B cell (primary cell): ENCODE data around the gene ZNF516. TPM values are rescaled to one million over a fixed set of nuclear protein-coding genes. Genes with fewer than 3 reads are reported as not detected.

Experiments
- ATAC-seq: fragments of 200-7000 bp; cut with Tn5 transposase; one replicate; pipeline ENCODE4 v1.10.0; 2021; ENCODE audit warnings: low read depth, mild to moderate bottlenecking, moderate number of reproducible peaks, moderate library complexity
- CTCF ChIA-PET: fragments of 350-600 bp; sonication (Branson Sonifier 250); formaldehyde crosslinking; loops from one replicate; lab custom pipeline; 2021; ENCODE audit warnings: antibody characterized with exemption, inconsistent platforms; lab: Charles Lee
- POLR2A ChIA-PET: fragments of 350-600 bp; sonication (Branson Sonifier 250); formaldehyde crosslinking; loops from one replicate; lab custom pipeline; 2021; ENCODE audit warnings: antibody characterized with exemption; lab: Charles Lee
- DNase-seq: peaks from one replicate; pipeline ENCODE4 v3.0.0; 2013
- H2AFZ ChIP-seq: 2 replicates; pipeline ENCODE4 v1.6.1; 2012; ENCODE audit warnings: mild to moderate bottlenecking, low read depth, low read length; ENCODE audit not compliant: insufficient read depth, poor library complexity, severe bottlenecking
- H3K27ac ChIP-seq, 2 donors: 1 replicate in 1 of 2; 2 replicates in 1 of 2; pipeline ENCODE4 v1.5.1; 2012 to 2013; ENCODE audit warnings: low read length in 2 of 2, mild to moderate bottlenecking in 2 of 2, moderate library complexity in 1 of 2
- H3K27me3 ChIP-seq, 4 experiments: fragments of 200-600 bp in 1 of 4; sonication (generic) in 1 of 4; replicated peaks in 1 of 4; 1 replicate in 2 of 4; 2 replicates in 2 of 4; pipeline versions ENCODE4 v1.6.1 to v1.7.0; 2013 to 2016; ENCODE audit warnings: low read length in 3 of 4, mild to moderate bottlenecking in 2 of 4, mixed read lengths in 1 of 4, moderate library complexity in 1 of 4; ENCODE audit not compliant: insufficient read depth in 4 of 4, control insufficient read depth in 3 of 4; ENCODE audit errors: control extremely low read depth in 1 of 4
- H3K36me3 ChIP-seq, 2 experiments: replicated peaks in 1 of 2; 1 replicate in 1 of 2; 2 replicates in 1 of 2; pipeline versions ENCODE4 v1.6.1 to v1.7.1; 2013; ENCODE audit warnings: low read length in 1 of 2; ENCODE audit not compliant: insufficient read depth in 2 of 2, control insufficient read depth in 1 of 2; ENCODE audit errors: control extremely low read depth in 1 of 2, extremely low read depth in 1 of 2
- H3K4me1 ChIP-seq, 2 donors: fragments of 200-600 bp in 1 of 2; sonication (generic) in 1 of 2; 1 replicate in 1 of 2; 2 replicates in 1 of 2; pipeline versions ENCODE4 v1.5.1 to v1.6.1; 2013 to 2017; ENCODE audit warnings: low read length in 2 of 2; ENCODE audit not compliant: control insufficient read depth in 2 of 2, insufficient read depth in 2 of 2
- H3K4me2 ChIP-seq: replicated peaks from 2 replicates; pipeline ENCODE3; 2012; ENCODE audit warnings: mild to moderate bottlenecking, low read depth, low read length; ENCODE audit not compliant: poor library complexity, severe bottlenecking
- H3K4me3 ChIP-seq, 5 experiments: fragments of 200-600 bp in 1 of 5; sonication (generic) in 1 of 5; 1 replicate in 3 of 5; 2 replicates in 2 of 5; pipeline versions ENCODE4 v1.5.1 to v1.7.0; 2011 to 2016; ENCODE audit warnings: low read length in 4 of 5, mild to moderate bottlenecking in 4 of 5, low read depth in 2 of 5, control low read depth in 1 of 5, moderate library complexity in 1 of 5; ENCODE audit not compliant: insufficient read depth in 1 of 5; ENCODE audit errors: control extremely low read depth in 1 of 5, extremely low read depth in 1 of 5
- H3K79me2 ChIP-seq: fragments of 200-600 bp; sonication (generic); one replicate; pipeline ENCODE4 v1.6.0; 2016; ENCODE audit warnings: low read length; ENCODE audit not compliant: control insufficient read depth, insufficient read depth
- H3K9ac ChIP-seq: fragments of 200-600 bp; sonication (generic); 2 replicates; pipeline ENCODE4 v1.6.1; 2017; ENCODE audit warnings: mild to moderate bottlenecking, low read length, moderate library complexity
- H3K9me3 ChIP-seq, 3 donors: one replicate each; pipeline versions ENCODE4 v1.6.1 to v1.7.1; 2013; ENCODE audit warnings: low read length in 2 of 3; ENCODE audit not compliant: control insufficient read depth in 2 of 3, insufficient read depth in 1 of 3; ENCODE audit errors: control extremely low read depth in 1 of 3
- H4K20me1 ChIP-seq: 2 replicates; pipeline ENCODE4 v1.6.0; 2012; ENCODE audit warnings: mild to moderate bottlenecking, low read length; ENCODE audit not compliant: insufficient read depth, control insufficient read depth, poor library complexity, severe bottlenecking
- H3K27ac Mint-ChIP-seq: one replicate; pipeline ENCODE4 v1.8.0; 2021; ENCODE audit warnings: mixed read lengths
- H3K27me3 Mint-ChIP-seq: one replicate; pipeline ENCODE4 v1.8.0; 2021; ENCODE audit warnings: mixed read lengths
- H3K4me1 Mint-ChIP-seq: one replicate; pipeline ENCODE4 v1.8.0; 2021; ENCODE audit warnings: mixed read lengths
- H3K4me3 Mint-ChIP-seq: one replicate; pipeline ENCODE4 v1.8.0; 2021; ENCODE audit warnings: mixed read lengths
- H3K9me3 Mint-ChIP-seq: one replicate; pipeline ENCODE4 v1.8.0; 2022; ENCODE audit warnings: mixed read lengths; ENCODE audit not compliant: insufficient read depth
- EZH2 ChIP-seq: IDR thresholded peaks from 2 replicates; pipeline ENCODE4 v1.6.1; 2012; ENCODE audit warnings: borderline replicate concordance, low read depth, mild to moderate bottlenecking, moderate library complexity, low read length; ENCODE audit not compliant: insufficient read depth, poor library complexity, severe bottlenecking
- WGBS: methylation state at CpG from one replicate; pipeline ENCODE4 v1.1.5; 2013; ENCODE audit warnings: missing lambda C conversion rate; ENCODE audit not compliant: insufficient coverage; 5-methylcytosine and 5-hydroxymethylcytosine counted together
- intact Hi-C: fragments of 100-400 bp; cut with micrococcal nuclease; formaldehyde crosslinking; loops from one replicate; pipeline ENCODE4 v1.10.0; 2022
- polyA plus RNA-seq: library from polyadenylated mRNA; depleted of rRNA; stranded (reverse); fragments of >200 nt; gene quantifications from 2 replicates; pipeline ENCODE4 v1.2.3, GENCODE V29; 2012
- total RNA-seq, 2 donors: library from RNA; stranded (reverse); fragments of 120-200 nt in 1 of 2; gene quantifications; 1 replicate in 1 of 2; 2 replicates in 1 of 2; pipeline versions ENCODE4 v1.2.3 to v1.2.4, GENCODE V29; 2013 to 2022
- TF ChIP-seq, protein P1 (sequence below): fragments of 200-600 bp; IDR thresholded peaks from one replicate; pipeline ENCODE4 v1.8.0; 2022; ENCODE audit warnings: antibody characterized with exemption, mild to moderate bottlenecking

Gene ZNF516
- total and polyA plus RNA-seq, 2 donors (not counting 1 experiment from before 2014, with no cell fraction given), result 6.7 to 27.1 TPM

DNA sequence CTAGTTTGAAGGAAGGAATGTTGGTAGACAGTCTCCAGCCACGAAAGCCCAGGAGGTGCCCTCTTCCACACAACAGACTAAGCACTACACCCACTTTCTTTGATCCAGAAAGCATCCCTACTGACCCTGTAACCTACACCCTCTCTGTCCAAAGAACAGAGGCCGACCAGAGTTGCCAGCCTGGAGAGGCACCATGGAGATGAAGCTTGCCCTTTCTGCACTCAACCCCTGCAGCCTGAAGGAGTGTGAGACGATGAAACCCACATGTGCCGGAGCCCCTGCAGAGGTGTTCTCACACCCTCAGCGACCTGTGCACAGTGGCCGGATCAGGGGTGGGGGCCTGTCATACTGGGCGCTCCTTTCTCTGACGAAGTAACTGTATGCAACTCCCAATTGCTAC, 136.3 kb downstream of the ZNF516 start:
- intact Hi-C loops, result no loop called here
- Histone ChIP-seq H3K79me2 (no peaks in the 10 kb centered on the region), H4K20me1 (no peaks in the 10 kb centered on the region), H2AFZ (no peak overlapping the region), H3K9me3 (peaks cover 0 to 1% (median 0%) of the 10 kb centered on the region in 3 donors), H3K27ac (no peak overlapping the region), H3K9ac (no peak overlapping the region), H3K36me3 (peaks cover 0 to 19% of the 10 kb centered on the region in 2 experiments), H3K4me1 (no peaks in the 10 kb centered on the region), H3K27me3 (no peaks in the 10 kb centered on the region), H3K4me2 (no peak overlapping the region), H3K4me3 (no peak overlapping the region)
- no peak for ATAC-seq
- no peaks in the 10 kb centered on the region for H3K27me3 Mint-ChIP-seq
- H3K4me1 Mint-ChIP-seq, result no peaks in the 10 kb centered on the region
- H3K27ac Mint-ChIP-seq, result no peak overlapping the region
- H3K9me3 Mint-ChIP-seq, result peaks cover 2% of the 10 kb centered on the region
- ChIA-PET POLR2A (no interaction called here), CTCF (no interaction called here)
- no peak overlapping the region for H3K4me3 Mint-ChIP-seq
- TF ChIP-seq, protein P1, sequence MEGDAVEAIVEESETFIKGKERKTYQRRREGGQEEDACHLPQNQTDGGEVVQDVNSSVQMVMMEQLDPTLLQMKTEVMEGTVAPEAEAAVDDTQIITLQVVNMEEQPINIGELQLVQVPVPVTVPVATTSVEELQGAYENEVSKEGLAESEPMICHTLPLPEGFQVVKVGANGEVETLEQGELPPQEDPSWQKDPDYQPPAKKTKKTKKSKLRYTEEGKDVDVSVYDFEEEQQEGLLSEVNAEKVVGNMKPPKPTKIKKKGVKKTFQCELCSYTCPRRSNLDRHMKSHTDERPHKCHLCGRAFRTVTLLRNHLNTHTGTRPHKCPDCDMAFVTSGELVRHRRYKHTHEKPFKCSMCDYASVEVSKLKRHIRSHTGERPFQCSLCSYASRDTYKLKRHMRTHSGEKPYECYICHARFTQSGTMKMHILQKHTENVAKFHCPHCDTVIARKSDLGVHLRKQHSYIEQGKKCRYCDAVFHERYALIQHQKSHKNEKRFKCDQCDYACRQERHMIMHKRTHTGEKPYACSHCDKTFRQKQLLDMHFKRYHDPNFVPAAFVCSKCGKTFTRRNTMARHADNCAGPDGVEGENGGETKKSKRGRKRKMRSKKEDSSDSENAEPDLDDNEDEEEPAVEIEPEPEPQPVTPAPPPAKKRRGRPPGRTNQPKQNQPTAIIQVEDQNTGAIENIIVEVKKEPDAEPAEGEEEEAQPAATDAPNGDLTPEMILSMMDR, result no peak
- TF ChIP-seq EZH2, result no peak
- no peak for DNase-seq
- WGBS, result 100% methylated on average over 3 of the region's 8 CpGs

- no peak overlapping the region for H3K4me3 Mint-ChIP-seq
- ChIA-PET POLR2A (no interaction called here), CTCF (no interaction called here)
- Histone ChIP-seq H3K4me2 (no peak overlapping the region), H3K4me3 (no peak overlapping the region), H3K27ac (no peak overlapping the region), H3K4me1 (no peaks in the 10 kb centered on the region), H3K9ac (no peak overlapping the region), H4K20me1 (no peaks in the 10 kb centered on the region), H3K27me3 (no peaks in the 10 kb centered on the region), H3K36me3 (peaks cover 0 to 16% of the 10 kb centered on the region in 2 experiments), H2AFZ (no peak overlapping the region), H3K9me3 (peaks cover 0 to 9% (median 0%) of the 10 kb centered on the region in 3 donors), H3K79me2 (no peaks in the 10 kb centered on the region)
- H3K27me3 Mint-ChIP-seq, result no peaks in the 10 kb centered on the region
- WGBS, result 90% methylated on average over 8 of the region's 12 CpGs
- peaks cover 5% of the 10 kb centered on the region for H3K9me3 Mint-ChIP-seq
- TF ChIP-seq EZH2, result no peak
- TF ChIP-seq, protein P1, result no peak
- ATAC-seq (no peak), DNase-seq (no peak)
- H3K27ac Mint-ChIP-seq, result no peak overlapping the region
- H3K4me1 Mint-ChIP-seq, result no peaks in the 10 kb centered on the region
- intact Hi-C loops, result no loop called here
Observed at GRCh38 chr18:76357585-76358260, 137.3 kb downstream of the ZNF516 start.
